Inferior parietal cortex (tissue), 1 donor: ENCODE measurements around the gene CAMK2B.

Experiments
- DNase-seq: peaks from one replicate; pipeline ENCODE4 v3.0.0-alpha.2; 2016; ENCODE audit errors: extremely low spot score

Gene CAMK2B

DNA sequence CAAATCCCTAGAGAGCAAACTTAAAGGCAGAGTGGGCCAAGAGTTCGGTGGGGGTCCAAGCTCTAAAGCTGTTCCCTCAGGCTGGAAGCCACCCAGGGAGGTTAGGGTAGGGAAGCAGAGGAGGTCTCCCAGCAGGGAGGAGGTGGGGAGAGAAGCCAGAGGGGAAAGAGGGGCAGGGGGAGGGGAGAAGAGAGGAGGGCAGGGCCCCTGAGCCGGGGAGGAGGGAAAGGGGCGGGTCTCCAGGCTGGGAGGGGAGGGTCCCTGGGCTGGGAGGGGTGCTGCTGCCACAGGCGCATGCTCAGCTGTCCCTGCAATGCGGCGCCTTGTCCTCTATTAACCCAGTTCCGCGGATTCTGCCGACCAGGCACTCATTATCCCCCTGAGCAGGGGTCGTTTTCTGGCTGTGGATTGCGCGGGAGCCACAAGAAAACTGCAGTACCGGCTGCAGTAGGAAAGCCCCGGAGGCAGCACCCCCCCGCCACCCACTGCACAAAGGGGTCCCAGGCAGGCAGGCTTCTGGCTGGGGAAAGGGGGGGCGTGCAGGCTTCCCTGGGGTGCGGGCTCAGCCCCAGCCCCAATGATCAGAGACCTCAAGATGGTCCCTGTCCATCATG lies 49.3 kb downstream of the CAMK2B start:
- no peak for DNase-seq

DNA sequence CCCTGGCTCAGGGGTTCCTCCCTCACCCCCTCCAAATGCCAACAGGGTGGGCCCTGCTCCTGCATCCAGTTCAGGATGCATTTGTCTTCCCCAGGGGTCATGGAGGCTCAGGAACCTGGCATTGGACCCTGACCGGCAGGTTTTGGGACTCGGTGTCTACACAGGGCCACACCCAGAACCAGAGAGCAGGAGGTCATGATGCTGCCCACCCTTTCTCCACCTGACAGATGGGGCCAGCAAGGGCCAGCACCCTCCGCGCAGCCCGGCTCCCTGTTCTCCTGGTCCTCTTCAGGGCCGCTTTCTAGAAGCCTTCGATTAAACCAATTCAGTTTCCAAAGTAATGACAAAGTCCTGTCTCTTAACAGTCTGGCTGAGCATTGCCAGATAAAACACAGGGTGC lies 50.2 kb downstream of the CAMK2B start:
- no peak for DNase-seq

DNA sequence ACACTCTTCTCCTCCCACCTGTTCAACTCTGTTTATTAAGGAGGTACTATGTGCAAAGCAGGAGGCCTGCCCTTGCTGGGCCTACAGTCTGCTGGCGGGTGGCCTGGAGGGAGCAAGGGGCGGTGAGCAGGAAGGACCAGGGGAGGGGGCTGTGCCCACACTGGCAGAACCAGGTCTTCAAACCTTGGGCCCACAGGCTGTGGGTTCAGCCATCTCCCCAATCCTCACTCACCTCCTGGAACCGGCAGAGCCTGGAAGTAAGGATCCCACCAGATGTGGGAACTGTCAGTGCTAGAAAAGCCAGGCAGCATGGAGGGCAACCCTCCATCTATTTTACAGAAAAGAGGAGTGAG lies 50.8 kb downstream of the CAMK2B start:
- no peak for DNase-seq

DNA sequence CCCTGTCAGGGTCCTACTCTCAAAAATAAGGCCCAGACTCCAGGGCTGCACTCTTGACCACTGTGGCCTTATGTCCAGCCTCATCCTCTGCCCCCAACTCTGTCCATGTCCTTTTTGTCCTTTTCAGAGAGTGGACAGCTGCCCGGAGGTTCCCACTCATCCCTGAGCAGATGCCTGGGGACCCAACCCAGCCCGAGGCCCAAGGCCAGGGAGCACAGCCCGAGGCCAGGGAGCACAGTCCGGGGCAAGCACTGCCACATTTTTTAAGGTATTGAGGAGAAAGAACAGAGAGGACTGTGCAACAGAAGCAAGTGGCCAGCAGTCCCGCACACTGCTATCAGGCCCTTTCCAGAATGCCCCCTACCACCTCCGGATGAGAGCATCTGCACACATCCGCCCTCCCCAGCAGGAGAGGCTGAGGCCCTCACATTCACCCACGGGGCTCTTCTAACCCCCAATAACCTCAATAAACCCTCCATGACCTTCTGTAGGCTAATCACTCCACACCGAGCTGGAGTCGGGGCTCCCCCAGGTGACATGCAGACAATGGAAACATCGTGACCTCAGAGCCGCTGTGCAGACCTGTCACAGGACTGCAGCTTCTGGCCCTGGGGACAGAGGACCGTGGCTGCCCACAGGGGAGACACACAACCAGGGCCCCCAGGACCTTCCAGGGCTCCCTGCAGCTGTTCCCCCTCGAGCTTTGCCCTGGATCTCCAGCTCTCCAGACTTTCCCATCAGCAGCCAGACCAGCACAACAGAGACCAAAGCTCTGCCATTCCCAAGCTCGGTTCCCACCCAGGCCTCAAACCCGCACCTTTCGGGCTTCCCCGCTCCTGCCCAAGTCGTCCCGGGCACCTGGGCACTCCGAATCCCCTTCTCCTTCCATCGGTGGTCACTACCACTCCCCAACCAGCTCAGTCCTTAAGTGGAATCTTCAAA lies 51.4 kb downstream of the CAMK2B start:
- no peak for DNase-seq

DNA sequence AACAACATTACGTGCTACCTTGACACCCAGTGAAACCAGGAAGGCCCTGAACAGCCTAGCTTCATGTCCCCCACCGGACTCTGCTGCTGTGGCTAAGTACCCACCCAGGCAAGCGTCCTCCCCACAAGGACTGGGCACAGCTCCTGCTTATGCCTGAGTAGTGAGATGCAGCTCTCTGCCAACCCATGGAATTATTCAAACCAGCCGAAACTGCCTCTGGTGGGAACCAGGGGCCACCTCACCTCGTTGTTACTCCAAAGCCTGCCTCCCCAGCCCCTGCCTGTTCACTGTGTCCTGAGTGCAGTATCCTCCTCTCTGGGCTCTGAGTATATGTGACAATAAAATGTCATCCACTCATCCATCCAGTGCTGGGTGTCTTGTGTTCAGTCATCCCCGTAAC lies 52.4 kb downstream of the CAMK2B start:
- no peak for DNase-seq

DNA sequence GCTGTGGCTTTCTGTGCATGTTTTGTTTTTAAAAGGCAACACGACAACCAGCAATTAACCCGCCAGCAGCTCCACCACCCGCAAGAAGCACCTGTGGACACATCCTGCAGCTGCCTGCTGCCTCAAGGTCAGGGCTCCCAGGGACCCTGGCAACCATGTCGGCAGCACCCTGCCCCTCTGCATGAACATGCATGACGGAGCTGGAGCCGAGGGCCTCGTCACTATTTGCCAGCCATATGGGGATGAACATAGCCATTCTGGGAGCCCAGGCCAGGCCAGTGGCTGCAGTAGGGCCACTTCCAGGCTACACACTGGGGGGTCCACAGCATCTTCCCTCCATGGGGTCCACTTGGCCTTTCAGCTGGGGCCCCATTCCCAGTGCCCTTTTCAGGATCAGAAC lies 52.9 kb downstream of the CAMK2B start:
- DNase-seq: no peak

DNA sequence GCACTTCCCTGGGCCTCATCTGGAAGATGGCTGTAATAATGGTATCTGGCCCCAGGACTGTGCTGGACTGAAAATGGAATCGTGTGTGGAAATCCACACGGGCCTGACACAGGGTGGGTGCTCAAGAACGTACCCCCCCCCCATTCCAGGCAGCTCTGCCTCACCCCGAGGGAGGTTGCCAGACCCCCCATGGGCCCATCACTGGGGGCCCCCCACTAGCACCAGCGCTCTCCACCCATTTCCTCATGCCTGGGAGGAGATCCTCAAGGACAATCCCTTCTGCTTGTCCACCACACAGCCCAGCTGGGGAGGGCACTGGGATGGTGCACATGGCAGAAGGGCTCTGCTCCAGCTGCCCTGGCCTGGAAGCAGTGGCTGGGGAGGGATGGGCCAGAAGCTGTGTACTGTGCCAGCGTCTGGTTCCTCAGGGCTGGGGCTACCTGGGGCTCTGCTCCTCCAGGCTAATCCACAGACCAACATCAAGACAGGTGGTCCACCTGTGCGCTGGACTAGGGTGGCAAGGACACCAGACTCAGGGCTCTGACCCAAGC lies 55.4 kb downstream of the CAMK2B start:
- no peak for DNase-seq

DNA sequence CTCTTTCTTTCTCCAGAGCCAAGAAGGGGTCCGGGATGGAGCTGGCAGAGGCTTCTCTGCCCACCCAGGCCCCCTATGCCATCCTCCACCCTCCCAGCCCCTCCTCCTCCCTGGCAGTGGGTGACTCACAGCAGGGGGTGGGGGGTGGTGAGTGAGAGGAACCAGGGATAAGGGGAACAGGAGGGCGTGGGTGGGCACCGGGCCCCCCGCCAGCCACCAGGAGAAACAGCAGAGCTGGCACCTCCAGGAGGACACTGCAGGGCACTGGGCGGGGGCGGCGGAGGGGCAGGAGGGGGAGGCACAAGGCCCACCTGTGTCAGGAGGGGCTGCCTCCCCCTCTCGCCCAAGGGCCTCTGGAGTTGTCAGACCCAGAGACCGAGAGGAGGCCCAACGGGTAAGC lies 56.0 kb downstream of the CAMK2B start:
- no peak for DNase-seq

DNA sequence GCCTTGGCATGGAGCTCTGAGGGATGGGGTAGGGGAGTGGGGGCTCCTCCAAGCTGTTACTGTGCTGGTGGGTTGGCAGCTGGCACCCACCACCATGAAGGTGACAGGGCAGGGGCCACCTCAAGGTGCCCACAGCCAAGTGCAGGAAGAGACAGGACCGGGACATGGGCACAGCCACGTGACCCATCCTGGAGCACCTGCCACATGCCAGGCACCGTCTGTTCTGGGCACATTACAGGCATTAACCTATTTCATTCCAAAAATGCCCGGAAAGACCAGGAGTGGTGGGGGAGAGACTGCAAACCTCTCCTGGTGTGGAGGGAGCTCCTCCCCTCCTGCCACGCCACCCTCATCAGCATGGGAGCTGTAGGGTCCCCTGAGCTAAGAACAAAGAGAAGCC lies 56.7 kb downstream of the CAMK2B start:
- no peak for DNase-seq

DNA sequence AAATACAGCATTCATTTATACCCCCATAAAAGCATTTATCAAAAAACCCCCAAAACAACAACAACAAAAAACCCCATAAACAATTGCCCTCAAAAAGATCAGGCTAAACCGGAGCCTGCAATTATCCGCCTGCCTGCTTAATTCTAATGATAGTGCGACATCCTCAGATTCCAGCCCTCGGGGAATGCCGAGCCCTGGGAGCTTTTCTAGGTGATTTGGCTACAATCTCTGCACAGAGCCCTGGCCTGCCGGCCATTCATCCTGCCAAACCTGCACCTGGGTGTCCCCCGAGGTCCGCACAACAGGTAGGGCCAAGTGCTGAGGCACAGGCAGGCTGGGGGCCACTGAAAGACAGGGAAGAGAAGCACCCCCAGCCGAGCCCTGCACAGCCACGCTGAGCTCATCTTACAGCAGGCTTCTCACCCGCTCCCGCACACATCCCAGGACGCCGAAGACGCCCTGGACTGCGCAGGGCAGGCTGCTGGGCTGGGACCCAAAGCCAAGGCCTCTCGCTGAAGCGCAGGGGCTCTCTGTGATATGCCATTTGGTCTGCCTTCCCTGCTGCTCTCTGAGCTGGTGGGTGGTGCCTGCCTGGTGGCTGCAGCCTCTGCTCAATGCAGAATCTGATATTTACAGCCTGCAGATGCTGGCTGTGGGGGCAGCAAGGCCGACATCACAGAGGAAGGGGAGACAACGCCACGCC lies 57.5 kb downstream of the CAMK2B start:
- DNase-seq: no peak

DNA sequence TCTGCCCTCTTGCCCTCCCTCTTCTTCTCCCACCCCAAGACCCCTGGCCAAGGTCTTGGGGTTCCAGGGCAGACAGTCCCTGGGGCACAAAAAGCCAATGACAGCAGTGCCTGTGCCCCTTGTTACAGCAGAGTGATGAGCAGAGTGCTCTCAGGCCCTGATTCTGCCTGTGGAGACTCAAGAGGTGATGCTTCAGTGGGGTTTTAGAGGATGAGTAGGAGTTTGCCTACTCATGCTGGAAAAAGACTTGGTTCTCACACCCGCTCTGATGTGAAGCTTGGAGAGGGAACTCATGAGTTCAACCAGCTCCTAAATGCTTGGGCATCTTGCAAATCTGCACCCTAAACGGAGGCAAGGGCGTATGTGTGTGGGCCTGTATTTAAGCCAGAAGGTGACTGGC lies 58.2 kb downstream of the CAMK2B start:
- DNase-seq: no peak

DNA sequence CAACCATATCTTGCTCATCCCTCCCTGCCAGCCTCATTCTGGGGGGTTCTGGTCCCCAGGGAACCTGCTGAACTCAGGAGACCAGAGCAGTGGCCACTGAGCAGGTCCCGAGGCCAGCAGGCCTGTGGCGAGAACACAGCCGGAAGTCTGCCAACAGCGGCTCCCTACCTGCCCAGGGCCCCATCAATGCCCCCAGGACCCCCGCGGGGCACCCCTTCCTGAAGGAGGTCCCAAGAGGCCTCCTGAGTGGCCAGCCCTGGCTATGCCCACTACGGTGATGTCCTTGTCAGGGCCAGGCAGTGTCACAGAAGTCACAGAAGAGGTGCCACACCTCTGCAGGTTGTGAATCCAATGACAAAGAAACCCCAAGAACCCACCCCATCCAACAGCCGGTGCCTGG lies 58.9 kb downstream of the CAMK2B start:
- no peak for DNase-seq

DNA sequence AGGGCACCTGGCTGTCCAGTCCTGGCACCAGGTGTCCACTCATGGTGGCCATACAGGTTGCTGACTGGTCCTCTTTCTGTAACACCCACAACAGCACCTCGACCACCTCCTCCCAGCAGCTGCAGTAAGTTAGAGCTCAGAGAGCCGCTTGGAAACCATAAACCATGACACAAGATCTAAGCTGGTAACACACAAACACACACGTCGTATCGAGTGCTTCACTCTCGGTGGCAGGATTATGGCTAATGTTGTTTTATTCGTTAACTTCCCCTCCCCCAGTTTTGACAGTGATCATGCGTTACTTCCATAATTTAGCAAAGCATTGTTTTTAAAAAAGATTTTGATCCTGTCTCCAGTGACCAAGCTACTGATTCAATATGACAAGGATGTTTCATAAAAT lies 59.7 kb downstream of the CAMK2B start:
- DNase-seq: no peak

DNA sequence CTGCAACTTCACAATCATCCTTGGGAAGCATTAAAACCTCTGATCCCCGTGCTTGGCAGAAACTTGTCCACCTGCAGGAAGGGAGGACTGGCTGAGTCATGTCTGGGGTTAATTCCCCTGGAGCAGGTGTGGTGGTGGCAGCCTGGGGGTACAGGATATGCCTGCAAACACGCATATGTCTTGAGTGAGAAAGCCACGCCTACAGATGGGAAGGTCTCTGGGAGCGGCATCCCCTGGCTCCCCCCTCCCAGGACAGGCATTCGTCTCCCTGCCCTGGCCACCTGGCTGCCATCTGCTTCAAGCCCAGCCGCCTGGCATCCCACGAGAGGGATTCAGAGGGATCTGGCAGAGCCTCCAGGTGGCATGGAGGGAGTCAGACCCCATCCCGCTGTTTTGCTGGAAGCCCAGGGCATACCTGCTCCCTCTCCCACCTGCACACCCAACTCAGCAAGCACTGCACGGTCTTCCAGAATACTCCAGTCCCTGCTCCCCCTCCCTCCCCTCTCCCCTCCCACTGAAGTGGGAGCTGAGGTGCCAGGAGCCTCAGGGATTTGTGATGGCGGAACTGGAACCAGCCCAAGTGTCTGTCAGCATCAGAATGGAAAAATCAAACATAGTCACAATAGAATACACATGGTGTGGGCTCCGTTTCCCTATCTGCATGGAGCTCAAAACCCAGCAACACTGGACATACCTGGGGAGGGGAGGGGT lies 61.0 kb downstream of the CAMK2B start:
- no peak for DNase-seq

DNA sequence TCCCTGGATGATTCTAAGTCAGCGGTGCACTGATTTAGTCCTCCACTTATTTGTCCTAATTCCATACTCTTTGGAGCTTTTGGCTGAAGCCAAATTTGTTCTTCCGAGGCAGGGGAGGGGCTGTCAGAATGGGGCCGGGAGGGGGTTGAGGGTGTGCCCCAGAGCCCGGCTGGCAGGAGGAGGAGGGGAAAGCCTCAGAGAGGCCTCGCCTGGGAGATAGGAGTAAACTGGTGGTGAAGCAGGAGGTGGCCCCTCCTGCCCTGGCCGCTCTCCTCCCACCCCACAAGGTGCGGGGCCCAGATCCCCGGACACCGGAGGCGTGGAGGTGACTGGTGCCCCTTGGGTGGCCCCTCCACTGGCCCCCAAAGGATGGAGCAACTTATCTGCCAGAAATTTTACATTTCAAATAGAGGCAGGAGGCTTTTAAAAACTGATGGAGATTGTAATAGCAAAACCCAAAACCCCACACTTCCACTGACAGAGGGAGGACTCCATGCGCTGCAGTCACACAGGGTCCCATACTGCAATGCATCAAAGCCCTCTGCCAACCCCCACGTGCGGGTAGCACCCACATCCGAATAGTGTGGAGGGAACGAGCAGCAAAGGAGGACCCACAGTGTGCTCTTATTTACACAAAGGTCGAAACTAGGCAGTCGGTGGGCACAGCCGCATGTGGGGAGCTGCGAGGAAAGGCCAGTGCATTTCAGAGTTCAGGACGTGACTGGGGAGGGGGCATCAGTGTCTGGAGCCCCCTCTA lies 61.9 kb downstream of the CAMK2B start:
- DNase-seq: no peak

DNA sequence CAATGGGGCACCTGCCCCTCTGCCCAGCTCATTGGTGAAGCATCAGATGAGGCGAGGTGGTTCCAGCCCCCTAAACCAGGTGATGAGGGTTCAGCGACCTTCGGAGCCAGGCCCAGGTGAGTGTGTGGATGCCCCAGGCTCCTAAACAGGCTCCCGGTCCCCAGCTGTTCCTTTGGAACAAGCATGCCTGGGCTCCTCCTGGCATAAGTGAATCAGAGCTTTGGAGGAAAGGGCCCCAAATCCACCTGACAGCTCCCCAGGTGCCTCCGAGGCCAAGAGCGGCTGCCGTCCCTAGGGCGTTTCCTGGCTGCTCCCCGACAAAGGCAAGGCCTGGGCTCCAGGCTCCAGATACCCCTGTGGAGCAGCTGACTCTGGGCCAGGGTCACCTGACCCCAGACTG lies 63.4 kb downstream of the CAMK2B start:
- DNase-seq: no peak

DNA sequence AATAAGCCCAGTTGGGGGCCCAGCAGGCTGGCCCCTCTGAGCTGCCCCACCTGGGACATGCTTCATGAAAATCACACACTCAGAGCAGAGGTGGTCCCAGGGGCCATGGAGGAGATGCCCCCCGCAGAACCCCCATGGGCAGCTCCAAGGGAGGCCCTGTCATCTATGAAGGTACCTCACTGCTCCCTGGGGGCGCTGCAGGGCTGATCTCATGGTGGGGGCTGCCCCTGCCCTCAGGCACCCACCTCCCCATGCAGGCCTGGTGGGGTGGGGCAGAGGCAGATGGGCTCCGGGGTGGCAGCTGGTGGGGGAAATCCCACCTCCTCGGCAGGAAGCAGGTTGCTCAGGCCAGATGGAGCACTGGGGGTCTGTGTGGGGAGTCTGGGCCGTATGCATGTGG lies 64.2 kb downstream of the CAMK2B start:
- no peak for DNase-seq

DNA sequence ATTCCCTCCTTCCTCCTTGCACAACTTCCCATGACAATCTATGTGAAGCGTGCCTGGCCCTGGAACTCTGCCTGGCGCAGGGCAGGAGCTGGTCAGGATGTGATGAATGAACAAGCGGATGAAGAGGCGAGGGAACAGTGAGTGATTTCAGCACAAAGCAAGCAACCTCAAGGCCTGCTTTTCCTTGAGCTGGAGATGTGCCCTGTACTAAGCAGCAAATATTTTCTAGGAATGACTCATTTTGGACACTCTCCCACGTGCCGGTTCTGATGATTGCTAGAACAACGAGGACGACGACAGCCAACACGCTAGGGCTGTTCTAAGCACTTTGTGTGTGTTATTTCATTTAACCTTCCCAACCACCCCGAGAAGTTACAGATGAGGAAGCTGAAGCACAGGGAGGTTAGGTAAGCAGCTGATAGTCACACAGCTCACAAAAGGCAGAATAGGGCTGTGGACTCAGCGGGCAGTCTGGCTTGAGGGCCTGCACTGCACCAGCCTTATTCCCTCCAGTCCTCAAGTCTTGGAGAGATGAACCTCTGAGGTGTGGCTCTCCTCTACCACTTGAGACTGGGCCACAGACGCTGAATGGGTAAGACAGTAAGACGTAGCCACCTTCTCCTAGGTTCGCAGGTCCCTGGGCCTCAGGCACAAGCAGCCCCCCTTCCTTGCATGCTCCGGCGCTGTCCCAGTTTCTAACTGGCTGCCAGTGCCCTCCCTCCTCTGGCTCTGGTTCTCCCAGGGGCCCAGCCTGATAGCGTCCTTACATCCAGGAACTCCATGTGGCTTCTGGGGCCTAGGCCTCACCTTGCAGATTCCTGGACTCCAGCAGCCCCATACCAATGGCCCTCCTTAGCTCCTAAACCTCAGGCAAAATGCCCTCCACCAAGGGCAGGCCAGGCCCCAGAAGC lies 65.6 kb downstream of the CAMK2B start:
- DNase-seq: no peak

DNA sequence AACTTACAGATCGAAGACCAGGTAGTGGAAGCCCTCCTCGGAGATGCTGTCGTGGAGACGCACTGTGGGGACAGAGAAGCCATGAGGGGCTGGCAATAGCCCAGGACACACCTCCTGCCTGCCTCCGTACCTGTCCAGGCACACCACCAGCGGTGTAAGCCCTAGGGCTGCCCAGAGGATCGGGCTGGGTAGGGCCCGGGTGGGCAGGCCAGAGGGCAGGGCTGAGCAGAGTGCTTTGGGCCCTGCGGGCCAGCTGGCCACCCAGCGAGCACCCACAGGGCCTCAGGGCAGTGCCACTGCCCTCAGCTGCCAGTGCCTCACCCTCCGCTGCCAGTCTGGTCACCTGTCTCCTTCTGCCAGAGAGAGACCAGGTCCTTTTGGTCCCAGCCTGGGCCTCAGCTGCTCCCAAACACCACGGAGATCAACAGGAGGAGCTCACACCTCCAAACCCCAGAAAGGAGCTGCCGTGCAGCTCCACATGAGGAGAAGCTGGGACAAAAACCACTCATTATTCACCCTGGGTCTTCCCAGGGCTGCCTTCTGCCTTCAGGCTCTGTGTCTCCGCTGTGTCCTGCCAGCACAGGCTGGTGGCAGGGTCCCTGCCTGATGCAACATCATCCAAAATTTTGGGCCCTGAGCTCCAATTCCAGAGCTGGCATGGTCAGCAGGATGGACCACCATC lies 66.4 kb downstream of the CAMK2B start:
- no peak for DNase-seq

DNA sequence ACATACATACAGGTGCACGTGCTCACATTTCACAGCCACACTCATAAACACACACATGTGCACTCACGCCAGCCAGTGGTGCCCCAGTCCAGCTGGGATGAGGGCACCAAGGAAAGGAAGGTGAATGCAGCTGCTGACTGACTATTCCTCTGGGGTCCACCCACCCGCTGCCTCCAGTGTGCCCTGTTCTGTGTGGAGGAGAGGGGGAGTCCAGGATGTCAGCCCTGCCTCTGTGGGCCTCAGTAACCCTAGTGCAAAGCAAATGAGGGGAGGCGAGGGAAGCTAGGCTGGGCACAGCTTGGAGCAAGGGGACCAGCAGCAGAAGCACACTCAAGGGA lies 67.0 kb downstream of the CAMK2B start:
- DNase-seq: no peak
